Measurements from ENCODE around the gene RBM6. TPM values are rescaled to one million over a fixed set of nuclear protein-coding genes. Genes with fewer than 3 reads are reported as not detected.

Gene RBM6
- total RNA-seq, 4 donors from 2014 or later = 89.7 to 256 (median 152) TPM

- in situ Hi-C loops (cut with MboI; ENCODE audit: low pct_ligation_motif_present in 1 of 4, low pct_unique_long_range_greater_than_20kb in 1 of 4, low sequenced_read_pairs in 3 of 4) = no loop called here
- Histone ChIP-seq H3K4me3 (no peak overlapping the region), H3K27me3 (no peaks in the 10 kb centered on the region), H3K36me3 (no peaks in the 10 kb centered on the region), H3K27ac (no peak overlapping the region), H3K9me3 (no peaks in the 10 kb centered on the region), H3K4me1 (peaks cover 6 to 13% (median 11%) of the 10 kb centered on the region in 4 donors)
- WGBS, 2 donors (ENCODE audit: low coverage in 1 of 2) = 72% methylated on average over 2 of the region's 2 CpGs; no CpG with 5 or more reads in 1 of the 2 donors
- TF ChIP-seq POLR2A (IDR thresholded peaks at IDR 0.05) (no peak), CTCF (IDR thresholded peaks at IDR 0.05) (no peak), POLR2AphosphoS5 (IDR thresholded peaks at IDR 0.05) (no peak), EP300 (IDR thresholded peaks at IDR 0.05; ENCODE audit: low read depth) (no peak)
- intact Hi-C loops (cut with DNase I; ENCODE audit: low total_unique reads) = no loop called here
- no peak for DNase-seq
These were observed 15.3 kb upstream of the RBM6 start for GRCh38 chr3:49924683-49925082.

GRCh38 chr3:49925485-49925884 is 14.5 kb upstream of the RBM6 start:
- peaks cover 8 to 18% (median 15%) of the 10 kb centered on the region in 4 donors for H3K4me1 ChIP-seq
- no peaks in the 10 kb centered on the region for H3K9me3 ChIP-seq
- in situ Hi-C loops (cut with MboI; ENCODE audit: low pct_ligation_motif_present in 1 of 4, low pct_unique_long_range_greater_than_20kb in 1 of 4, low sequenced_read_pairs in 3 of 4) (no loop called here), intact Hi-C loops (cut with DNase I; ENCODE audit: low total_unique reads) (no loop called here)
- no peak for DNase-seq
- no peak overlapping the region for H3K4me3 ChIP-seq
- H3K27ac ChIP-seq = no peak overlapping the region
- H3K27me3 ChIP-seq = no peaks in the 10 kb centered on the region
- no peaks in the 10 kb centered on the region for H3K36me3 ChIP-seq
- 97% methylated on average over 2 of the region's 2 CpGs; no CpG with 5 or more reads in 1 of the 2 donors for WGBS, 2 donors (ENCODE audit: low coverage in 1 of 2)
- TF ChIP-seq CTCF (IDR thresholded peaks at IDR 0.05) (no peak), POLR2A (IDR thresholded peaks at IDR 0.05) (no peak), EP300 (IDR thresholded peaks at IDR 0.05; ENCODE audit: low read depth) (no peak), POLR2AphosphoS5 (IDR thresholded peaks at IDR 0.05) (no peak)

GRCh38 chr3:49926117-49926728 is 13.7 kb upstream of the RBM6 start:
- Histone ChIP-seq H3K9me3 (no peaks in the 10 kb centered on the region), H3K27ac (no peak overlapping the region), H3K36me3 (no peaks in the 10 kb centered on the region), H3K4me1 (peaks cover 10 to 22% (median 16%) of the 10 kb centered on the region in 4 donors), H3K27me3 (no peaks in the 10 kb centered on the region), H3K4me3 (no peak overlapping the region)
- 78 to 89% methylated on average over 4 of the region's 4 CpGs for WGBS, 2 donors (ENCODE audit: low coverage in 1 of 2)
- DNase-seq = no peak
- no peak for TF ChIP-seq EP300 (IDR thresholded peaks at IDR 0.05; ENCODE audit: low read depth)
- TF ChIP-seq CTCF (IDR thresholded peaks at IDR 0.05) = no peak
- intact Hi-C loops (cut with DNase I; ENCODE audit: low total_unique reads) (no loop called here), in situ Hi-C loops (cut with MboI; ENCODE audit: low pct_ligation_motif_present in 1 of 4, low pct_unique_long_range_greater_than_20kb in 1 of 4, low sequenced_read_pairs in 3 of 4) (no loop called here)

GRCh38 chr3:49927798-49928197 is 12.2 kb upstream of the RBM6 start:
- in situ Hi-C loops (cut with MboI; ENCODE audit: low pct_ligation_motif_present in 1 of 4, low pct_unique_long_range_greater_than_20kb in 1 of 4, low sequenced_read_pairs in 3 of 4) = no loop called here
- Histone ChIP-seq H3K9me3 (no peaks in the 10 kb centered on the region), H3K36me3 (no peaks in the 10 kb centered on the region), H3K4me1 (peaks cover 10 to 22% (median 16%) of the 10 kb centered on the region in 4 donors), H3K27ac (no peak overlapping the region), H3K4me3 (no peak overlapping the region), H3K27me3 (no peaks in the 10 kb centered on the region)
- 83 to 95% methylated on average over 3 to 5 of the region's 5 CpGs for WGBS, 2 donors (ENCODE audit: low coverage in 1 of 2)
- DNase-seq = no peak
- intact Hi-C loops (cut with DNase I; ENCODE audit: low total_unique reads) = no loop called here
- TF ChIP-seq CTCF (IDR thresholded peaks at IDR 0.05) (no peak), EP300 (IDR thresholded peaks at IDR 0.05; ENCODE audit: low read depth) (no peak), POLR2AphosphoS5 (IDR thresholded peaks at IDR 0.05) (no peak), POLR2A (IDR thresholded peaks at IDR 0.05) (no peak)
